HG03175 (cell line): ENCODE results near the gene VSNL1.
"Not testable (repeated sequence)": the region's sequence is repeated elsewhere in the genome, so short reads cannot be mapped to it uniquely, and the experiment has no call there.

Experiments
- ATAC-seq: cut with Tn5 transposase; IDR thresholded peaks from one replicate; pipeline ENCODE4 v1.9.1; 2021; ENCODE audit warnings: mild to moderate bottlenecking, moderate library complexity; ENCODE audit not compliant: unreplicated experiment

Gene VSNL1

GRCh38 chr2:17541531-17541950 is 1.0 kb downstream of the VSNL1 start:
- ATAC-seq: no peak

- ATAC-seq: no peak
These were observed 2.0 kb downstream of the VSNL1 start for GRCh38 chr2:17542471-17542870.

GRCh38 chr2:17543131-17543660 is 2.7 kb downstream of the VSNL1 start:
- no peak for ATAC-seq

- no peak for ATAC-seq
These were observed 3.4 kb downstream of the VSNL1 start for GRCh38 chr2:17543848-17544247.

GRCh38 chr2:17544256-17544655 is 3.8 kb downstream of the VSNL1 start:
- no peak for ATAC-seq

GRCh38 chr2:17545680-17546613 is 5.5 kb downstream of the VSNL1 start:
- ATAC-seq: no peak

- ATAC-seq: no peak
These were observed 6.7 kb downstream of the VSNL1 start for GRCh38 chr2:17547237-17547636.

GRCh38 chr2:17547737-17548136 is 7.2 kb downstream of the VSNL1 start:
- ATAC-seq: no peak

- ATAC-seq: no peak
These were observed 10.4 kb downstream of the VSNL1 start for GRCh38 chr2:17550907-17551306.

GRCh38 chr2:17555150-17555549 is 14.7 kb downstream of the VSNL1 start:
- no peak for ATAC-seq

GRCh38 chr2:17557596-17557995 is 17.1 kb downstream of the VSNL1 start:
- ATAC-seq: no peak

GRCh38 chr2:17558053-17558452 is 17.6 kb downstream of the VSNL1 start:
- ATAC-seq: no peak

GRCh38 chr2:17558878-17559277 is 18.4 kb downstream of the VSNL1 start:
- ATAC-seq: no peak

GRCh38 chr2:17565726-17566125 is 25.2 kb downstream of the VSNL1 start:
- not testable (repeated sequence) for ATAC-seq

- ATAC-seq: no peak
These were observed 31.2 kb downstream of the VSNL1 start for GRCh38 chr2:17571681-17572080.

- ATAC-seq: no peak
These were observed 32.7 kb downstream of the VSNL1 start for GRCh38 chr2:17573085-17573803.

- no peak for ATAC-seq
These were observed 33.3 kb downstream of the VSNL1 start for GRCh38 chr2:17573804-17574175.

- no peak for ATAC-seq
These were observed 34.0 kb downstream of the VSNL1 start for GRCh38 chr2:17574406-17575073.

- no peak for ATAC-seq
These were observed 36.3 kb downstream of the VSNL1 start for GRCh38 chr2:17576802-17577201.

- peak; percentile 74 for ATAC-seq
These were observed 38.0 kb downstream of the VSNL1 start for GRCh38 chr2:17578466-17578928.
